ENCODE data around the gene SDK1. TPM values are rescaled to one million over a fixed set of nuclear protein-coding genes. Genes with fewer than 3 reads are reported as not detected.

SDK1 gene
- total and polyA plus RNA-seq, 2 of the 8 experiments (the other 6 are each of a cell fraction or from before 2014, with no cell fraction given) = 3.3 to 7.2 TPM

DNA sequence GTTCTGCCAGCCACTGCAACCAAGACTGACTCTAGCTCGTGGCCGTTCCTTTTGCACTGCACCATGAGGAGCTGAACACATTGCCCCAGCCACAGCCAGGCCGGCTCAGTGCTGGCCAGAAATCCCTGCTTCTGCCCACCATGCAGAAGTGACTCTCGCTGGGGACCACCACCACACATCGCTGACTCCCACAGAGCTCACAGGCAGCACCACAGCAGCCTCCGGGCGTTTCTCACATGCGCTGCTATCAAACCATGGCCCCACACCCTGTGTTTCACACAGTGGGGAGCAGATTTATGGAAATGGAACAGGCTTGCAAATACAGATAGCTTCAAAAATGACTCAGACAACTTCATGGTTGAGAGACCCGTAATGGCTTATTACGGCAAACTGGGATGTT, 15.4 kb upstream of the SDK1 start (continued):
- TF ChIP-seq SP4 (IDR thresholded peaks at IDR 0.05; ENCODE audit: low read length) (no peak), SIRT6 (IDR thresholded peaks at IDR 0.05; ENCODE audit: low read length) (no peak), SP2 (IDR thresholded peaks at IDR 0.05; ENCODE audit: low read length) (no peak)
